HG03108 (cell line): Measurements from ENCODE around the gene RPS6KA2.

ENCODE experiments used
- ATAC-seq: cut with Tn5 transposase; IDR thresholded peaks from one replicate; pipeline ENCODE4 v1.9.1; 2021; ENCODE audit warnings: moderate library complexity; ENCODE audit not compliant: unreplicated experiment

The RPS6KA2 gene

DNA sequence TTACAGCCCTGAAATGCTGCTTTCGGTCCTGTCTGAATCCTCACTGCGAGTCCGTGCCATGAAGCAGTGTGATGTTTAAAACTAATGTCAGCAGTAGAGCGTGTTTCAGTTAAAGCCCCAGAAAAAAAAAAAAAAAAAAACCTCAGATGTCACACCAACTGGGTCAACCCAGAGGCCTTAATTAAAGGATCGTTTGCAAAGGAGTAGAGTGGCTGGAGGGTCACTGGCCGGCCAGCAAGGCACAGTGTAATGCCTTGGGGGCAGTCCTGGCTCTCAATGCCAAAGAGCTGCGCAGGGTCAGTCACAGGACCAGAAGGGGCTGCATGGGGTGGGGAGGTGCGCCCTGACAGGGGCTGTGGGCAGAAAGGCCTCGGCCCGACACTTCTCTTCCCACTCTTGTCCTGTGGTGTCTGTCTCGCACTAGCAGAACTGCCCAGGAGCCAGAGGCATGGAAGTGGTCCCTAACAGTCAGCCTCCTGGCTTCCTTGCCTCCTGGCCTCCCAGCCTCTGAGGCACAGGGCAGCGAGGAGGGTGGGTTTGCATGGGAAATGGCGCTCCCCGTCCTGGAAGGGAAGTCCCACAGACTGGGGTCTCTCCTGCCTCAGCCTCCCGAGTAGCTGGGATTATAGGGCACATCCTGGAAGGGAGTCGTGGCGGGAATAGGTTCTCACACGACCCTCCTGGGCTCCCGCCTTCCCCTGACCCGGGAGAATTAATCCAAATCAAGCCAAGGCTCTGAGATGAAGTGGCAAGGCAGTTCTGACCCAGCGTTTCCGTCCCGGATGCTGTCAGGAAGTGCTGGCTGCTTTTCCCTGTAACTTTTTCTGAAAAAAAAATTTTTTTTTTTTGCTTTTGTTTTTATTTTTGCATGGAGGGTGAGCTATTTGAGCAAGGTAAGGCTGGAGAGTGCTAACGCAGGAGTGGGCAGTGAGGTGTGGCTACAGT, 190.6 kb downstream of the RPS6KA2 start:
- no peak for ATAC-seq

DNA sequence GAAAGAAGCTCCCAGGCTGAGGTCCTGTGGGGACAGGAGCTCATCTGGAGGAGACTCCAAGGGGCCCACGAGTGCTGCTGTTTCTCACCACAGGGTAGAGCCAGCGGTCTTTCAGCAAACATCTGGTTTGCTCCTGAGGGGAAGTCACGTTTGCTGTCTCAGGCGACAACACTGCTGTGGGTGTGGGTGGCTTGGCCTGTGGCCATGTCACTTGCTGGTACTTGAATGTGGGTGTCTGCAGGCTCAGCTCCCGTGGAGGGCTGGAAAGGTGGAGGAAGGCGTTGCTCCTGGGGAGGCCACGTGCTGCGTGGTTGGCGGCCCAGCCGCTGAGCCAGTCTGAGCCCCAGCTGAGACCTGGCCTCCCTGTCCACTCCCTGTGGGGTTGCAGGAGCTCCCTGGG, 191.5 kb downstream of the RPS6KA2 start:
- ATAC-seq, result no peak

DNA sequence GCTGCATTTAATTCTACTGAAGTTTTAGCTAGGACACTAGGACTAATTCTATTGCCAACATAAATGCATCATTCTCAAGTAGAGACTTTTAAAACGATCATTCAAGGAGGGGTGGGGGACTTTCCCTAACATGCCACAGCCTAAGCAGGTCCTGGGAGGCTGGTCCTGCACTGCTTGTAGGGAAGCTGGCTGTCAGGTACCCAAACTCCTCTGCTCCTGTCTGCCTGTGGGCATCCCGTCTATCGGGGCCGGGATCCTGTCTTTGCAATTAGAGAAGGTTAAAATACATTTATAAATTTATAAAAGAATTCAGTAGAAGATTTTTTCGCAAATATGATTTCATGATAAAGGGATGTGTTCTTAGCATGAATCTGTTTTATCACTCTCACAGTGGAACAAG, 192.7 kb downstream of the RPS6KA2 start:
- ATAC-seq, result no peak

- no peak for ATAC-seq
Measured at GRCh38 chr6:166433096-166433495, 194.0 kb downstream of the RPS6KA2 start.

DNA sequence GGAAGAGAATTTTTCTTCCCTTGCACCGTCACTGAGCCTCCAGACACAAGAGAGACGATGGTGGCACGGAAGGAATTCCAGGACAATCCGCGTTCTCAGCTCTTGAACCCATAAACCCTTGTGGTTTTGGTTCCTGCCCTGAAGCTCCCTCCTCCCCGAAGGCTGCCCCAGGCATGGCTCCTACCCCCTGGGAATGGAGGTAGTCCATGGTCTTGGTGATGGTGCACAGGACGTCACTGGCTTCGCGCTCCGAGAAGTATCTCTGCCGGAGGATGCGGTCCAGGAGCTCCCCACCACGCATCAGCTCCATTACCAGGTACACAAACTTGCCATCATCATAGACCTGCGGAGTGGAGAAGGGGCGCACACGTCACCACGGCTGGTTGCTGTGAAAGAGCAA, 196.8 kb downstream of the RPS6KA2 start:
- no peak for ATAC-seq

DNA sequence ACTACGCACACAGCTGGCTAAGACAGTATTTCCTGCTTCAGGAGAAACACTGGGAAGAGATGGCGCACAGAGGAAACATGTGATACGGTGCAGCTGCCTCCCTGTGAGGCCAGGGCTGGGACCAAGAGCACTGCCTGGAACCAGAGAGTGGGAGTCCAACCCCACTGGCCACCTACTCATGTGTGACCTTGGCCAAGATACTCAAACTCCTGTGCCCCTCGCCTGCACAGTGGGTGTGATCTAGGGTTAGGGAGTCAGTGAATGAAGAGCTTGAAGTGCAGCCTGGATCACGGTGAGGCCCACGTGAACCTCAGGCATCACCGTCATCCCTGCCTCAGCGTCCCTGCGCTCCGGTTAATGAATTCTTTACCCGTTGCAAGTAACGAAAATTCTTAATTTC, 202.6 kb downstream of the RPS6KA2 start:
- no peak for ATAC-seq

- ATAC-seq, result no peak
Measured at GRCh38 chr6:166423781-166424180, 203.3 kb downstream of the RPS6KA2 start.

DNA sequence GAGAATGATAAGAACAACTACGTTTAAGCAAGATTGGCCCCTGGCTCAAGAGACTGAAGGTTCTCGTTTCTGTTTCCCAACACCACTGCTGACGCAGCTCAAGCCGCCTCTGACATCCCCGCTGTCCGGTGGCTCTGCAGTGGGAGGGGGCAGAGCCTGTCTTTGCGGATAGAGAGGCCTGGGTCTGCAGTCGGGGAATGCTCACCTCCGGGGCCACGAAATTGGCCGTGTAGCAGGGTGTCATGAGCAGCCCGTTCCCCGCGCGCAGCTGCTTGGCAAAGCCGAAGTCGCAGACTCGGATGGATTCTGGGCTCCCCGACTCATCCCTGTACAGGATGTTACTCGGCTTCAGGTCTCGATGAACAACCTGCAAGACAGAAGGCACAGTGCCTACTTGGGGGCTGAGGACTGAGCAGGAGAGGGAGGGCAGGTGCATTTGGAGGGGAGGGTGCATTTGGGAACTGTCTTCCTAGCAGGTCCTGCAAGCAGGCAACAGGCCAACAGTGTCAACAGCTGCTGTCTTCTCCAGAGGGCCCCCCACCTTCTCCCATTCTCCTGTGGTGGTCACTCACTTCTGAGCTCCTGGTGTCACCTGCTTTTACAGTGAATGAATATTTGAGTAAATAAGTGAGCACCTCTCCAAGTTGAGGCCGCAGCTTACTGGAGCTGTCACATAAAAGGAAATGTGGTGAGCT, 203.9 kb downstream of the RPS6KA2 start:
- no peak for ATAC-seq

DNA sequence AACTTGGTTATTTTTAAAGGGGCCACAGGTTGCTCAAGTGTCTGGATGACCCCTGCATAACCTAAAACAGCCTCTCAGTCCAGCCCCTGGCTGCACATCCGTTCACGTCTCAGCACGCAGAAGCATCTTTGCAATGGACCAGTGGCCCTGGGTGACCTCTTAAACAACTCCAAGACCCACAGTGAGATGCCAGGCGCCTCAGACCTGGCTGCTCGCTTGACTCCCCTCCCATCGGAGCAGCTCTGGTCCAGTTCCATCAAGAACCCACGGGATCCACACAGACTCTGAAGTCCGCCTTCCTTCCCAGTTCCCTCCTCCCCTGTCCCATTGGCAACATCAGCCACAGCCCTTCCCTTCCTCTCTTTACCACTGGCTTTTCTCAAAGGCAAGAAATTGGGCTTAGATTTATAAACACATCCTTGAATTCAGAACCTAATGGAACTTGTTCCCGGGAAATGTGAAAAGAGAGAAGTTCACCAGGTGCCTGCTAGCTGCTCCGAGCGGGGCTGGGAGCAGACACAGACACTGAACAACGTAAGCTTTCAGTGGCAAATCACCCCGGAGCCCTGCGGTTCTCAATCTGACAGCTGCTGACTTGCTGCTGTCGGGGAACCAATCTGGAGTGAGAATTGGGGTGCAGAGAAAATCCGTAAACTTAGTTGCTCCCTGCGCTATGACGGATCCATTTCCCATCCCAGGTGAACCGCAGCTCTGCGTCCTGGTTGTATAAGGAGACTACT, 204.7 kb downstream of the RPS6KA2 start:
- ATAC-seq, result no peak

DNA sequence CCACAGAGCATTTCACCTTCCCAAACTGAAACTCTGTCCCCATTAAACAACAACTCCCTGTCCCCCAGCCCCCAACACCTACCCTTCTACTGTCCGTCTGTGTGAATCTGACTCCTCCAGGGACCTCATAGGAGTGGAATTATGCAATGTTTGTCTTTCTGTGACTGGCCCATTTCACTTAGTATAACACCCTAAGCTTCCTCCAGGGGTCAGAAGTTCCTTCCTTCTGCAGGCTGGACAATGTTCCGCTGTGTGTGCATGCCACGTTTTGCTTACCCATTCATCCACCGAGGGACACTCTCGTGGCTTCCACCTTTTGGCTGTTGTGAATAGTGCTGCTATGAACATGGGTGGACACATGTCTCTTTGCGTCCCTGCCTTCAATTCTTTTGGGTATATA, 206.7 kb downstream of the RPS6KA2 start:
- ATAC-seq, result no peak

- ATAC-seq, result peak; percentile 16
Measured at GRCh38 chr6:166419717-166420116, 207.3 kb downstream of the RPS6KA2 start.

- peak; percentile 95 for ATAC-seq
Measured at GRCh38 chr6:166419286-166419685, 207.8 kb downstream of the RPS6KA2 start.

DNA sequence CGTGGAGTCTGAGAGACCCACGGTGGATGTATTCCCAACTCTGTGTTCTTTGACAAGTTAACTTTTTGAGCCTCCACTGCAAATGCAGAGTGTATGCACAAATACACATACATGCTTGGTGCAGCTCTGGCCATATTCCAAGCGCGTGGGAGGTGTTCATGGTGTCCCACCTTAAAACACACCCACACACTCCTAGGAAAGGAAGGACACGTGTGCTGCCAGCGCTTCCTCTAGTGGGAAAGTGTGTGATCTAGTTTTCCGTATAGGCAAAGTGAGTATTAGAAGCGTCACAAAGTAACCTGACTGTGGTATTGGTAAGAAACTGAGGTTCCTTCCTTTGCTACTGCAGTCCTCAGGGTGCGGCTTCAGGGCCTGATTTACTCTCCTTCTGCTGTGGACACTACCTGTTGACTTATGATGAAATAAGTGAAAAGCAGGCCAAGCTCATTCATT, 208.3 kb downstream of the RPS6KA2 start:
- no peak for ATAC-seq

DNA sequence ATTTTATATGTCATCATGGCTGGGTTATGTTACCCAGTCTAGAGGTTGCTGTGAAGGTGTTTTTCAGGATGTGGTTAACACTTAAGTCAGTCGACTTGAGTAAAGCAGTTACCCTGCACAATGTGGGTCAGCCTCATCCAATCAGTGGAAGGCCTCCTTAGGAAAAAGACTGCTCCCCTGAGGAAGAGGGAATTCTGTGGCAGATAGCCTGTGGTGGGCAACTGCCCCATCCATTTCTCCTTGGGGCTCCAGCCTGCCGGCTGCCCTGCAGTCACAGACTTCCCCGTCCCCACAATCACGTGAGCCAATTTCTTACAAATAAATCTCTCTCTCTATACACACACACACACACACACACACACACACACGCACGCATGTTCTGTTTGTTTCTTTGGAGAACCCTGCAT, 209.8 kb downstream of the RPS6KA2 start:
- peak; percentile 44 for ATAC-seq

GRCh38 chr6:166415833-166416347, 211.2 kb downstream of the RPS6KA2 start:
- no peak for ATAC-seq

DNA sequence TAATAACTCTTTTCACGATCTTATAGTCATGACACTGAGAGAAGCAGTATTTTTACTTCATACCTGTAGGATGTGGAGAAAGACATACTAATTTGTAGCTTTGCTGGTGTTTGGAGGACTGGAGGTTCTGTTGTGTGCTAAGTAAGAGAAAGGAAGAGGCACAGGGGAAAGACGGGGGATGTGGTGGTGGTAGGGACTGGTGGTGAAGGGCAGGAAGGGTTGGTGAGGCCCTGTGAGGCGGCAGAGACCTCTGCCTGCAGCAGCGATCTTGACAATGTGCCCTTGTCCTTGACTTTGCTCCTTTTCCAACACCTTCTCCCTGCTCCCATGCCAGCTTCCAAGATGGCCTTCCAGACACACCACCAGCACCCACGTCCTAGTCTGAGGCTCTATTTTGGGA, 211.7 kb downstream of the RPS6KA2 start:
- no peak for ATAC-seq

- ATAC-seq, result no peak
Measured at GRCh38 chr6:166413491-166413951, 213.5 kb downstream of the RPS6KA2 start.

DNA sequence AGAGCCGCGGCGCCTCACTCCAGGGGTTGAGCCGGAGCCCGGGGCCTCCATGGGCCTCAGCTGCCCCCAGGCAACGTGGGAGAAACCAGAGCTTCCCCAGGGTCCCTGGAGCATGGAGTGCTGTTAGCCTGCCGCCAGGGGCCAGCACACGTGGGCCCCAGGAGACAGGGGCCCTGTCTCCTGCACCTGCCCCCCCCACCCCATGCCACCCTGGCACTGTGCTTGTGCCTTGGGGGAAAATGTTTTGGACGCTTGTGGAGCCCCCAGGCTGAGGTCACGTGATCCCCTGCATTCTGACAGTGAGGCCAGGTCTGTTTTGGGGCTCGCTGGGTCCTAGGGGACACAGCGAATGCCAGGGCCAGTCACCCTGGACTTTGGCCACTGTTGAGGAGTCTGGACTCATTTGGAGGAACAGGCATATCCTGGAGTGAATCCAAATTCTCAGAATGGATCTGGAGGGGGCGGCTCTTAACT, 214.1 kb downstream of the RPS6KA2 start:
- no peak for ATAC-seq

DNA sequence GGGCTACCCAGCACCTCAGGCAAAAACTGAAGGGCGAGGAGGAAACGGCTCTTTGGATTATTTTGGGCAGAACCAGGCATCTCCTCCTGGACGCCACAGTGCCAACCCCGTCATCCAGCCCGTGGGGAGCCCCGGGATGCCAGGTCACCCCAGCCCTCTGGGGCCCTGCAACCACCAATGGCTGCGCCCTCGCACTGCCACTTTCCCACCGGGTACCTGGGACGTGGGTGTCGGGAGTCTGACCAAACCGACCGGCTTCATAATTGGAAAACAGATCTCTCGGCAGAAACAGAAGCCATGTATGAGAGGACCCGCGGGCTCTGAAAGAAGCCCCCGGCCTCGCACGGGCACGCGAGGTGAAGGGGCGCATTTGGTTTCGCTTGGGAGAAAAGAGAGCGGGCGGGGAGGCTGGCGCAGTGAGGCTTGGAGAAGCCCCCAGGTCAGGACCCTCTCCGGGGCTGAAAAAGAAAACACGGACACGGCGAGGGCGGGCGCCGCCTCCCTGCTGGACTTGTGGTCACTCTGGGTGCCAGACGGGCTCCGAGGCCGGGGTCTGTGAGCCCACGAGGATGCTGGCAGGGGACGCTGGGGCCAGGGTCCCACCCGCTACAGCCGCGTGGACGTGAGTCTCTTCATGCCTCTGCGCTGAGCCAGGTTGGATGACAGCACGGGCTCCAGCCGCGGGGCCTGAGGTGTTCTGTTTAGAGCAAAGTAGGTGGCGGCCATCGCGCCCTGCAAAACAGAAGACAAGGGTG, 214.7 kb downstream of the RPS6KA2 start:
- ATAC-seq, result no peak

- no peak for ATAC-seq
Measured at GRCh38 chr6:166411721-166412151, 215.3 kb downstream of the RPS6KA2 start.
